Endothelial cell of umbilical vein (primary cell): ENCODE measurements around the gene CCDC102B.
"Not testable (repeated sequence)": the region's sequence is repeated elsewhere in the genome, so short reads cannot be mapped to it uniquely, and the experiment has no call there.

ENCODE experiments used
- CTCF ChIP-seq, 2 donors: IDR thresholded peaks; 1 replicate in 1 of 2; 2 replicates in 1 of 2; pipeline ENCODE4 v1.5.1; 2011; ENCODE audit warnings: low read length in 2 of 2, mild to moderate bottlenecking in 2 of 2, moderate library complexity in 2 of 2, control low read depth in 1 of 2, inconsistent platforms in 1 of 2, low read depth in 1 of 2; ENCODE audit not compliant: insufficient read depth in 1 of 2; ENCODE audit errors: extremely low read depth in 1 of 2
- EZH2 ChIP-seq: IDR thresholded peaks from 2 replicates; pipeline ENCODE4 v1.6.1; 2012; ENCODE audit warnings: borderline replicate concordance, low read depth, mild to moderate bottlenecking, moderate library complexity, low read length, inconsistent platforms; ENCODE audit not compliant: severe bottlenecking
- GATA2 ChIP-seq: IDR thresholded peaks from 2 replicates; pipeline ENCODE4 v1.7.0; 2011; ENCODE audit warnings: low read depth, mild to moderate bottlenecking, moderate library complexity, mixed read lengths, low read length; ENCODE audit not compliant: insufficient read length, insufficient read depth
- JUN ChIP-seq: IDR thresholded peaks from 2 replicates; pipeline ENCODE4 v1.6.1; 2011; ENCODE audit warnings: borderline replicate concordance, low read depth; ENCODE audit not compliant: insufficient read length, insufficient read depth
- MAX ChIP-seq: IDR thresholded peaks from 2 replicates; pipeline ENCODE4 v1.6.1; 2011; ENCODE audit not compliant: insufficient read depth, insufficient read length
- MYC ChIP-seq: IDR thresholded peaks from one replicate; pipeline ENCODE4 v1.6.1; 2011; ENCODE audit warnings: mild to moderate bottlenecking, low read depth, low read length
- POLR2A ChIP-seq: IDR thresholded peaks from 2 replicates; pipeline ENCODE4 v1.6.1; 2012; ENCODE audit warnings: low read depth, mild to moderate bottlenecking, control low read depth, low read length
- POLR2AphosphoS5 ChIP-seq: IDR thresholded peaks from 2 replicates; pipeline ENCODE4 v1.6.1; 2012; ENCODE audit warnings: low read depth, mild to moderate bottlenecking, control low read depth, low read length, moderate library complexity; ENCODE audit not compliant: insufficient read depth

- TF ChIP-seq CTCF (IDR thresholded peaks at IDR 0.05; ENCODE audit: extremely low read depth in 1 of 2, insufficient read depth in 1 of 2, low read depth in 1 of 2, low read length in 2 of 2); POLR2A; MAX; POLR2AphosphoS5; MYC; EZH2; JUN; GATA2: not testable (repeated sequence)
Measured at GRCh38 chr18:68943861-68944260, 146.0 kb downstream of the CCDC102B start.
